SK-N-SH (cell line): ENCODE measurements around the gene HS6ST3. TPM values are rescaled to one million over a fixed set of nuclear protein-coding genes. Genes with fewer than 3 reads are reported as not detected.

Source experiments
- CTCF ChIA-PET: fragments of 300-600, 350-600 bp; formaldehyde crosslinking; extraction: SDS; loops from one replicate; lab custom pipeline; 2021; lab: Yijun Ruan, JAX
- POLR2A ChIA-PET: fragments of 350-600 bp; sonication (Branson Sonifier 250); formaldehyde crosslinking; extraction: SDS; loops from one replicate; lab custom pipeline; 2020; ENCODE audit warnings: antibody characterized with exemption, inconsistent platforms; lab: Yijun Ruan, JAX
- DNase-seq: peaks from one replicate; pipeline ENCODE4 v3.0.0; 2012
- H2AFZ ChIP-seq: fragments of 200-600 bp; sonication (generic); 2 replicates; pipeline ENCODE4 v1.8.1; 2016; ENCODE audit warnings: antibody characterized with exemption, mild to moderate bottlenecking, low read depth
- H3F3A ChIP-seq: fragments of 200-600 bp; sonication (generic); replicated peaks from 2 replicates; pipeline ENCODE3; 2016; ENCODE audit warnings: antibody characterized with exemption, mild to moderate bottlenecking; ENCODE audit not compliant: insufficient read depth
- H3K27ac ChIP-seq, 2 experiments: fragments of 200-500 bp in 1 of 2; fragments of 200-600 bp in 1 of 2; sonication (Bioruptor generic) in 1 of 2; sonication (generic), shearing (Covaris generic) in 1 of 2; 2 replicates each; pipeline versions ENCODE4 v1.5.1 to v1.6.1; 2014 to 2016; ENCODE audit warnings: low read depth in 2 of 2, inconsistent platforms in 1 of 2, low read length in 1 of 2, mild to moderate bottlenecking in 1 of 2, mixed read lengths in 1 of 2
- H3K27me3 ChIP-seq: fragments of 200-600 bp; sonication (generic), shearing (Covaris generic); 2 replicates; pipeline ENCODE4 v1.6.1; 2016; ENCODE audit warnings: mixed run types; ENCODE audit not compliant: insufficient read depth
- H3K36me3 ChIP-seq, 2 experiments: fragments of 200-500 bp in 1 of 2; fragments of 200-600 bp in 1 of 2; sonication (Bioruptor generic) in 1 of 2; sonication (generic) in 1 of 2; replicated peaks in 1 of 2; 2 replicates each; pipeline versions ENCODE3 to v1.5.1; 2014 to 2016; ENCODE audit warnings: low read length in 1 of 2, mild to moderate bottlenecking in 1 of 2; ENCODE audit not compliant: insufficient read depth in 2 of 2, control insufficient read depth in 1 of 2
- H3K4me1 ChIP-seq, 2 experiments: fragments of 200-500 bp in 1 of 2; fragments of 200-600 bp in 1 of 2; sonication (Bioruptor generic) in 1 of 2; sonication (generic), shearing (Covaris generic) in 1 of 2; 2 replicates each; pipeline versions ENCODE4 v1.5.1 to v1.6.1; 2014 to 2016; ENCODE audit warnings: low read depth in 1 of 2, low read length in 1 of 2, mixed run types in 1 of 2; ENCODE audit not compliant: insufficient read depth in 2 of 2, control insufficient read depth in 1 of 2
- H3K4me2 ChIP-seq: fragments of 200-600 bp; sonication (generic), shearing (Covaris generic); 2 replicates; pipeline ENCODE4 v1.6.1; 2017; ENCODE audit warnings: mixed run types
- H3K4me3 ChIP-seq, 2 experiments: fragments of 200-500 bp in 1 of 2; fragments of 200-600 bp in 1 of 2; sonication (Bioruptor generic) in 1 of 2; sonication (generic), shearing (Covaris generic) in 1 of 2; 2 replicates each; pipeline versions ENCODE4 v1.5.1 to v1.8.1; 2014 to 2016; ENCODE audit warnings: low read depth in 2 of 2, inconsistent platforms in 1 of 2, low read length in 1 of 2, mild to moderate bottlenecking in 1 of 2, mixed read lengths in 1 of 2, moderate library complexity in 1 of 2
- H3K79me2 ChIP-seq: fragments of 200-600 bp; sonication (generic); 2 replicates; pipeline ENCODE4 v1.8.1; 2017; ENCODE audit warnings: mild to moderate bottlenecking; ENCODE audit not compliant: insufficient read depth
- H3K9ac ChIP-seq: fragments of 200-600 bp; sonication (generic); 2 replicates; pipeline ENCODE4 v1.6.1; 2017; ENCODE audit warnings: mixed run types
- H3K9me2 ChIP-seq: fragments of 200-600 bp; sonication (generic); 2 replicates; pipeline ENCODE4 v1.6.1; 2017; ENCODE audit warnings: mixed run types
- H3K9me3 ChIP-seq: fragments of 200-600 bp; sonication (generic); 2 replicates; pipeline ENCODE4 v1.6.1; 2017; ENCODE audit warnings: mixed run types, mild to moderate bottlenecking, moderate library complexity
- H4K20me1 ChIP-seq: fragments of 200-600 bp; sonication (generic); 2 replicates; pipeline ENCODE4 v1.6.1; 2017; ENCODE audit warnings: mild to moderate bottlenecking, mixed run types; ENCODE audit not compliant: insufficient read depth
- ELF1 ChIP-seq: IDR thresholded peaks from 2 replicates; pipeline ENCODE4 v1.4.0; 2012
- EP300 ChIP-seq, 2 experiments: IDR thresholded peaks; 2 replicates each; pipeline versions ENCODE4 v1.4.0 to v1.6.1; 2012; ENCODE audit warnings: borderline replicate concordance in 1 of 2, low read depth in 1 of 2, low read length in 1 of 2
- EZH2phosphoT487 ChIP-seq: fragments of 200-600 bp; sonication (generic); IDR thresholded peaks from 2 replicates; pipeline ENCODE4 v1.6.1; 2017; ENCODE audit warnings: low read depth, mixed run types, mild to moderate bottlenecking, antibody characterized with exemption, moderate library complexity, borderline replicate concordance
- GATA2 ChIP-seq: sonication (generic); formaldehyde crosslinking; IDR thresholded peaks from 2 replicates; pipeline ENCODE4 v1.5.0; 2020; ENCODE audit warnings: mild to moderate bottlenecking, missing genetic modification reagents
- MEF2A ChIP-seq: IDR thresholded peaks from 2 replicates; pipeline ENCODE4 v1.4.0; 2012; ENCODE audit warnings: low read depth, borderline replicate concordance
- MXI1 ChIP-seq: IDR thresholded peaks from 2 replicates; pipeline ENCODE4 v1.6.1; 2012; ENCODE audit warnings: mild to moderate bottlenecking, low read depth, low read length, improper control_type of control experiment
- NFIC ChIP-seq: IDR thresholded peaks from 2 replicates; pipeline ENCODE4 v1.4.0; 2012; ENCODE audit warnings: borderline replicate concordance
- NRF1 ChIP-seq: IDR thresholded peaks from 2 replicates; pipeline ENCODE4 v1.6.1; 2012; ENCODE audit warnings: low read depth, mild to moderate bottlenecking, low read length
- POLR2AphosphoS5 ChIP-seq: IDR thresholded peaks from 2 replicates; pipeline ENCODE4 v1.6.1; 2012; ENCODE audit warnings: low read depth, low read length
- RAD21 ChIP-seq: IDR thresholded peaks from 2 replicates; pipeline ENCODE4 v1.6.1; 2012; ENCODE audit warnings: mild to moderate bottlenecking, low read length
- RFX5 ChIP-seq: IDR thresholded peaks from 2 replicates; pipeline ENCODE4 v1.6.1; 2012; ENCODE audit warnings: mild to moderate bottlenecking, improper control_type of control experiment, low read length
- SIN3A ChIP-seq: IDR thresholded peaks from 2 replicates; pipeline ENCODE4 v1.6.1; 2012; ENCODE audit warnings: low read depth, mild to moderate bottlenecking, low read length, moderate library complexity, borderline replicate concordance
- SMC3 ChIP-seq: IDR thresholded peaks from 2 replicates; pipeline ENCODE4 v1.6.1; 2012; ENCODE audit warnings: low read depth, low read length, improper control_type of control experiment
- TAF1 ChIP-seq: IDR thresholded peaks from 2 replicates; pipeline ENCODE4 v1.6.1; 2012; ENCODE audit warnings: low read depth, mild to moderate bottlenecking, low read length, moderate library complexity, borderline replicate concordance
- TEAD4 ChIP-seq: IDR thresholded peaks from 2 replicates; pipeline ENCODE4 v1.4.0; 2012; ENCODE audit warnings: mild to moderate bottlenecking, borderline replicate concordance; ENCODE audit not compliant: insufficient read depth
- WGBS: methylation state at CpG from one replicate; pipeline ENCODE4 v1.1.6; 2017; ENCODE audit warnings: low lambda C conversion rate; 5-methylcytosine and 5-hydroxymethylcytosine counted together
- polyA plus RNA-seq, 3 experiments: library from polyadenylated mRNA; depleted of rRNA; stranded (reverse); fragments of >200 nt; gene quantifications; 2 replicates each; pipeline ENCODE4 v1.2.3, GENCODE V29; 2012
- TF ChIP-seq, protein P1 (sequence below): IDR thresholded peaks from 2 replicates; pipeline ENCODE4; 2012
- TF ChIP-seq, protein P2 (sequence below): fragments of 150-350 bp; IDR thresholded peaks from 2 replicates; pipeline ENCODE4 v1.6.1; 2017; ENCODE audit warnings: antibody characterized with exemption, low read length, low read depth, borderline replicate concordance

The HS6ST3 gene
- polyA plus RNA-seq, 1 of the 3 experiments (the other 2 are of a cell fraction), result under 0.01 TPM

DNA sequence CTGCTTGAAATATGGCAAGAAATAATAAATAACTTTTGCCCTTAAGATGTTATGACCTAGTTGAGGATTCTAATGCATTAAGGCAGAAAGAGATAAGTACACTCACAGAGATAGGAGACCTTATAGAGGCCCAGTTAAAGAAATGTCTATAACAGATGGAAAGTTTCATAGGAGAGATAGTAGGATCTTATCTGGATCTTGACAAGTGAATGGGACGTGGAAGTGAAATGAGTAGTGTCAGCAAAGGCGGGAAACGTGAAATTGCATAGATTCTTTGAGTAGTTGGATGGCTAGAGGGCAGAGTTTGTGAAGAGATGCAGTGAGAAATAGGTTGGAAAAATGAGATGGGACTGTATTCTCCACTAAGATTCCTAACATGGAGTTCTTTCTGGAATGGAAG lies 71.2 kb downstream of the HS6ST3 start:
- ChIA-PET CTCF (no interaction called here), POLR2A (no interaction called here)
- 30% methylated on average over 3 of the region's 3 CpGs for WGBS
- no peaks in the 10 kb centered on the region for H3K9me3 ChIP-seq
- H3K27me3 ChIP-seq, result no peaks in the 10 kb centered on the region
- no peaks in the 10 kb centered on the region for H3F3A ChIP-seq
- no peak overlapping the region for H3K4me3 ChIP-seq
- TF ChIP-seq GATA2 (CRISPR knock-in tag) (no peak), MEF2A (no peak), RAD21 (no peak), EZH2phosphoT487 (no peak), ELF1 (no peak), TAF1 (no peak), SIN3A (no peak), RFX5 (no peak), TEAD4 (no peak), MXI1 (no peak), NRF1 (no peak)
- TF ChIP-seq, protein P1, sequence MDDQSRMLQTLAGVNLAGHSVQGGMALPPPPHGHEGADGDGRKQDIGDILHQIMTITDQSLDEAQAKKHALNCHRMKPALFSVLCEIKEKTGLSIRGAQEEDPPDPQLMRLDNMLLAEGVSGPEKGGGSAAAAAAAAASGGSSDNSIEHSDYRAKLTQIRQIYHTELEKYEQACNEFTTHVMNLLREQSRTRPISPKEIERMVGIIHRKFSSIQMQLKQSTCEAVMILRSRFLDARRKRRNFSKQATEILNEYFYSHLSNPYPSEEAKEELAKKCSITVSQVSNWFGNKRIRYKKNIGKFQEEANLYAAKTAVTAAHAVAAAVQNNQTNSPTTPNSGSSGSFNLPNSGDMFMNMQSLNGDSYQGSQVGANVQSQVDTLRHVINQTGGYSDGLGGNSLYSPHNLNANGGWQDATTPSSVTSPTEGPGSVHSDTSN, result no peak
- TF ChIP-seq, protein P2, sequence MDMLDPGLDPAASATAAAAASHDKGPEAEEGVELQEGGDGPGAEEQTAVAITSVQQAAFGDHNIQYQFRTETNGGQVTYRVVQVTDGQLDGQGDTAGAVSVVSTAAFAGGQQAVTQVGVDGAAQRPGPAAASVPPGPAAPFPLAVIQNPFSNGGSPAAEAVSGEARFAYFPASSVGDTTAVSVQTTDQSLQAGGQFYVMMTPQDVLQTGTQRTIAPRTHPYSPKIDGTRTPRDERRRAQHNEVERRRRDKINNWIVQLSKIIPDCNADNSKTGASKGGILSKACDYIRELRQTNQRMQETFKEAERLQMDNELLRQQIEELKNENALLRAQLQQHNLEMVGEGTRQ, result no peak
- no peaks in the 10 kb centered on the region for H3K79me2 ChIP-seq
- no peaks in the 10 kb centered on the region for H4K20me1 ChIP-seq
- no peak for DNase-seq
- H3K9me2 ChIP-seq, result no peaks in the 10 kb centered on the region
- no peak overlapping the region for H3K9ac ChIP-seq
- H3K4me2 ChIP-seq, result no peak overlapping the region
- no peak overlapping the region for H3K27ac ChIP-seq
- no peaks in the 10 kb centered on the region for H3K4me1 ChIP-seq
- H3K36me3 ChIP-seq, result no peaks in the 10 kb centered on the region
- H2AFZ ChIP-seq, result no peak overlapping the region

DNA sequence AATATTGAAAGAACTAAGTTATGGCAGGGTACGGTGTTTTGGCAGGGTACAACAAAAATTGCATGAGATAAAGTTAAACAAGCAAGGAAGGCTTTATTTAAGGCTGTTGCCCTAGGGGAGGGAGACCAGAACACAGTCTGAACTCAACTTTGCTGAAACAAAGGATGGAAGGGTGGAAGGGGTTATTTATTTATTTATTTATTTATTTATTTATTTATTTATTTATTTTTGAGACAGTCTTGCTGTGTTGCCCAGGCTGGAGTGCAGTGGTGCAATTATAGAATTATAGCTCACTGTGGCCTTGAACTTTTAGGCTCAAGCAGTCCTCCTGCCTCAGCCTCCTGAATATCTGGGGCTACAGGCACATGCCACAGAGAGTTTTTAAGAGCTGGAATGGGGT lies 75.9 kb downstream of the HS6ST3 start:
- no peaks in the 10 kb centered on the region for H3K9me3 ChIP-seq
- H3K9me2 ChIP-seq, result no peaks in the 10 kb centered on the region
- CTCF ChIA-PET, result no interaction called here
- no peak overlapping the region for H3K4me2 ChIP-seq
- no peak overlapping the region for H2AFZ ChIP-seq
- no peaks in the 10 kb centered on the region for H3K27me3 ChIP-seq
- POLR2A ChIA-PET, result no interaction called here
- H3K36me3 ChIP-seq, result no peaks in the 10 kb centered on the region
- no peak overlapping the region for H3K27ac ChIP-seq
- H3K4me1 ChIP-seq, result no peaks in the 10 kb centered on the region
- DNase-seq, result no peak
- no peaks in the 10 kb centered on the region for H3K79me2 ChIP-seq
- WGBS, result 56% methylated on average over 1 of the region's 1 CpG
- no peaks in the 10 kb centered on the region for H3F3A ChIP-seq
- no peak overlapping the region for H3K4me3 ChIP-seq
- no peak for TF ChIP-seq EP300 (IDR thresholded peaks at IDR 0.05; ENCODE audit: borderline replicate concordance in 1 of 2, low read depth in 1 of 2, low read length in 1 of 2)
- no peak for TF ChIP-seq NRF1
- TF ChIP-seq POLR2AphosphoS5, result no peak
- no peak for TF ChIP-seq NFIC
- TF ChIP-seq, protein P1, result no peak
- TF ChIP-seq SMC3, result no peak
- TF ChIP-seq TAF1, result no peak
- H3K9ac ChIP-seq, result no peak overlapping the region
- H4K20me1 ChIP-seq, result no peaks in the 10 kb centered on the region
